Breast epithelium (tissue), 3 donors: Measurements from ENCODE around the gene COL23A1.

ENCODE experiments used
- POLR2A ChIP-seq: fragments of 450-650 bp; IDR thresholded peaks from one replicate; pipeline ENCODE4 v1.6.1; 2016; ENCODE audit warnings: antibody characterized with exemption, mild to moderate bottlenecking, moderate library complexity
- POLR2AphosphoS5 ChIP-seq, 3 donors: sonication (generic); formaldehyde crosslinking; IDR thresholded peaks; one replicate each; pipeline ENCODE4 v1.6.1; 2017; ENCODE audit warnings: antibody characterized with exemption in 3 of 3
- TF ChIP-seq, protein P1 (sequence below), 3 donors: fragments of 450-650 bp; IDR thresholded peaks; one replicate each; pipeline ENCODE4 v1.5.1; 2016 to 2017; ENCODE audit warnings: antibody characterized with exemption in 3 of 3, mild to moderate bottlenecking in 3 of 3, moderate library complexity in 3 of 3

GRCh38 chr5:178622679-178623247, 32.6 kb upstream of the COL23A1 start:
- TF ChIP-seq POLR2A (no peak), POLR2AphosphoS5 (IDR thresholded peaks at IDR 0.05) (no peak)
- TF ChIP-seq, protein P1, sequence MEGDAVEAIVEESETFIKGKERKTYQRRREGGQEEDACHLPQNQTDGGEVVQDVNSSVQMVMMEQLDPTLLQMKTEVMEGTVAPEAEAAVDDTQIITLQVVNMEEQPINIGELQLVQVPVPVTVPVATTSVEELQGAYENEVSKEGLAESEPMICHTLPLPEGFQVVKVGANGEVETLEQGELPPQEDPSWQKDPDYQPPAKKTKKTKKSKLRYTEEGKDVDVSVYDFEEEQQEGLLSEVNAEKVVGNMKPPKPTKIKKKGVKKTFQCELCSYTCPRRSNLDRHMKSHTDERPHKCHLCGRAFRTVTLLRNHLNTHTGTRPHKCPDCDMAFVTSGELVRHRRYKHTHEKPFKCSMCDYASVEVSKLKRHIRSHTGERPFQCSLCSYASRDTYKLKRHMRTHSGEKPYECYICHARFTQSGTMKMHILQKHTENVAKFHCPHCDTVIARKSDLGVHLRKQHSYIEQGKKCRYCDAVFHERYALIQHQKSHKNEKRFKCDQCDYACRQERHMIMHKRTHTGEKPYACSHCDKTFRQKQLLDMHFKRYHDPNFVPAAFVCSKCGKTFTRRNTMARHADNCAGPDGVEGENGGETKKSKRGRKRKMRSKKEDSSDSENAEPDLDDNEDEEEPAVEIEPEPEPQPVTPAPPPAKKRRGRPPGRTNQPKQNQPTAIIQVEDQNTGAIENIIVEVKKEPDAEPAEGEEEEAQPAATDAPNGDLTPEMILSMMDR (IDR thresholded peaks at IDR 0.05): no peak
